T-helper 2 cell treated with Interferon-gamma antibody and Interleukin-4, amounts not matched to agents 5 μg/mL and 100 μg/mL, for 36 hours (primary cell): ENCODE data around the gene ZNF608.

Source experiments
- DNase-seq: peaks from one replicate; pipeline ENCODE4 v3.0.0; 2021; ENCODE audit warnings: low spot score
- H3K27ac Mint-ChIP-seq: one replicate; pipeline ENCODE4 v1.8.0; 2021; ENCODE audit warnings: mild to moderate bottlenecking, mixed read lengths
- H3K27me3 Mint-ChIP-seq: one replicate; pipeline ENCODE4 v1.8.0; 2021; ENCODE audit warnings: low read depth, mixed read lengths
- H3K36me3 Mint-ChIP-seq: one replicate; pipeline ENCODE4 v1.8.0; 2021; ENCODE audit warnings: low read depth, mixed read lengths
- H3K4me1 Mint-ChIP-seq: one replicate; pipeline ENCODE4 v1.8.0; 2021; ENCODE audit warnings: low read depth, mixed read lengths
- H3K4me3 Mint-ChIP-seq: one replicate; pipeline ENCODE4 v1.8.0; 2022; ENCODE audit warnings: mild to moderate bottlenecking, moderate library complexity, mixed read lengths
- H3K9me3 Mint-ChIP-seq: one replicate; pipeline ENCODE4 v1.8.0; 2021; ENCODE audit warnings: mixed read lengths

ZNF608 gene

DNA sequence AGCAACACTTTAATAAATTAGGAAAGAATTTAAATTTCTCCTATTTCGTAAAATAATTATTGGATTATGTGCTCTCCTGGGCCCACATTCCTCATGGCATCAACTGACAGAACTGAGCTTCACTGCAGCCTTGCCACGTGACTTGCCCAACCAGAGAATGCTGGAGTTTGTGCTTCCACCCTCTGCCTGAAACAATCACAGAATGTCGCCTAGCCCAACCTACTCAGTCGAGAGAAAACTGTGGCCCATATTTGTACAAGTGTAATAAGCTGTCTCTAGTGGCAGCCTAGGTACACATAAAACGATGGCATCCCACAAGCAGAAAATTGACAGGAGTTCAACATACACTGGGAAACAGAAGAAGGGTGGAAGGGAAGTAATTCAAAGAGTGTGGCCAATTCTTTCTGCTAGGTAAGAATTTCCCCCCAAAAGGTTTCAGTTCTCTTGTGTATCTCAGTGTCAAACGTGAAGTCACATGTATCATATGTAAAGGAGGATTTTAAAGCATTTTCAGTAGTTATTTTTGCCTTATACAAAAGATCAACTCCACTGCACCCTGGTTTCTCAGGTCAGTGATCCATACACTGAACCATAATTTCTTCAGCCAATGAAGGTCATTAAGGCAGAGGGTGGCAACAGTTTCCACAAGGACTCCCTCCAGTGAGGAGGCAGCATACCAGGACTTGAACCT lies 41.7 kb downstream of the ZNF608 start:
- no peaks in the 10 kb centered on the region for H3K4me1 Mint-ChIP-seq
- H3K27me3 Mint-ChIP-seq: no peaks in the 10 kb centered on the region
- no peak overlapping the region for H3K4me3 Mint-ChIP-seq
- H3K9me3 Mint-ChIP-seq: no peaks in the 10 kb centered on the region
- H3K27ac Mint-ChIP-seq: no peak overlapping the region
- DNase-seq: no peak
- no peaks in the 10 kb centered on the region for H3K36me3 Mint-ChIP-seq

DNA sequence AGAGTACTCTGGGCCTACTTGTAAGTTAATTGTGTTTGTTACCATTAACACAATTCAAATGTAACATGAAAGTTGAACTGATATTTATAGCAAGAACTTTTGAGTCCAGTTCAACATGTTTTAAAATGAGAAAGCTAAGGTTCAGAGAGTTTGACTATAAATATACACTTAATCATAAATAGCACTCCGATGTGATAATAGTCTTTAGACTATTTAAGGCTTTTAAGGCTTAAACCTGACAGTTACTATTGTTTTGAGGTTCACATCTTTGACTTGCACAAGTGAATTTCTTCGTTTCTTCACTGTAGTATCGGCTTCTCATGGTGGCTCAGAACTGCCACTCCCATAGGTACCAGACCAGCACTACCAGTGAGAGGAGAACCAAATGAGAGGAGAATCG lies 42.4 kb downstream of the ZNF608 start:
- no peaks in the 10 kb centered on the region for H3K9me3 Mint-ChIP-seq
- no peaks in the 10 kb centered on the region for H3K27me3 Mint-ChIP-seq
- no peak overlapping the region for H3K27ac Mint-ChIP-seq
- no peaks in the 10 kb centered on the region for H3K36me3 Mint-ChIP-seq
- no peaks in the 10 kb centered on the region for H3K4me1 Mint-ChIP-seq
- DNase-seq: no peak
- no peak overlapping the region for H3K4me3 Mint-ChIP-seq

DNA sequence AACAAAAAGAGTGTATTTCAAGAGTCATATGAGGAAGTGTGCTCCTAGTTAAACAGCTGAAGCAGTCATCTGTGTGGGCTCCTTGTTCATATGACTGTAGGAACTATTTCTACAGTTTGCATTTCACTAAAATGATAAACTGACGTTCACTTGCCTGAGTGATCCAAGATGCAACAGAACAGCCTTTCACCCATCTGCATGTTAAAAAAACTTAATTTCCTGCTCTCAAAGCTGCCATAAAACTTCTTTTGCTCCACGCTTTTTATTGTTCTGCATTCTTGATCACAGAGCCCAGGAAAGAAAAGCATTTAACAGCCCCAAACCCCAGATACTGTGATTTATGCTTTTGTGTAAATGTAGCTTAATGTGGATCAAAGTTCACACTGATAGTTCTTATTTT lies 43.9 kb downstream of the ZNF608 start:
- Mint-ChIP-seq H3K27me3 (no peaks in the 10 kb centered on the region), H3K4me1 (no peaks in the 10 kb centered on the region), H3K36me3 (no peaks in the 10 kb centered on the region), H3K4me3 (no peak overlapping the region), H3K9me3 (no peaks in the 10 kb centered on the region), H3K27ac (no peak overlapping the region)
- DNase-seq: no peak

DNA sequence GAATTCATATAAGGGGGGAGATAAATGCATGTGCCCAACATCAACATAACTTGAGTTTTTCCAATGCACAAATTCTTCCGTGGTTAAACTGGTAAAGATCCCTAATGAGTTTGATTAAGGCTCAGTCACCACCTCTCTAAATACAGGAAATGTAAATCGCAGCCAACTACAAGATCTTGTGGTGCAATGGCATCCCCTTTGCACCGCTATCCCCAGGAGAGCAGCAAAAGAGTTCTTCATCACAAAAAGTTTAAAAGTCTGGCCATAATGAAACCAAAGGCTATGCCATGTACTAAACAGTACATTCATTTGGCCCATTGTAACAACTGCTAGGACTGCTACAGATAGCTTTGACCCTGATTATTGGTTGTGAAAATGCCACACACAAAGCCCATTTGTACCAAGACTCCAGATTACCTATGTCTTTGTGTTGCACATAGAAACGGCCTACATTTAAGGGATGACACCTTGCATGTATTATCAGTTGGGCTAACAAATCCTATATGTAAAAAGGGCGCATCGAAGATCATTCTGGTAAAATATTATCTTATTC lies 44.5 kb downstream of the ZNF608 start:
- Mint-ChIP-seq H3K27me3 (no peaks in the 10 kb centered on the region), H3K27ac (no peak overlapping the region), H3K4me3 (no peak overlapping the region), H3K4me1 (no peaks in the 10 kb centered on the region), H3K36me3 (no peaks in the 10 kb centered on the region), H3K9me3 (no peaks in the 10 kb centered on the region)
- no peak for DNase-seq

DNA sequence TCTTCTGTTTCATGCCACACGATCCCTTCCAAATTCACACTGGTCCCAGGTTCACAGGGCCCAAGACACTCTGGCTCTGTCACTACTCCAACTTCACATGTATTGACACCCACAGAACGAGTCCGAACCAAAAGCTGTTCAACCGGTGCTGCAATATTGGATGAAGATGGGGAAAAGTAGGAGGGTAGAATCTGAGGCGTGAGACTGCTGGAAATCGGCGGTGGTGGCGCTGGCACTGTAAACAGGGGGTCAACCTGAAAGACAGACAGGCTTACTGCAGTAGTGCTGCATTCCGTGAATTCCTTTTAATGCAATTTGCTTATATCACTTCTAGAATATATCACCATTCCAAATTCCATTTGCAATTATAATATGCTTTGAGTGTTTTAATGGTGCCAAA lies 45.4 kb downstream of the ZNF608 start:
- Mint-ChIP-seq H3K27me3 (no peaks in the 10 kb centered on the region), H3K4me3 (no peak overlapping the region), H3K4me1 (no peaks in the 10 kb centered on the region), H3K9me3 (no peaks in the 10 kb centered on the region), H3K27ac (no peak overlapping the region), H3K36me3 (no peaks in the 10 kb centered on the region)
- DNase-seq: no peak

DNA sequence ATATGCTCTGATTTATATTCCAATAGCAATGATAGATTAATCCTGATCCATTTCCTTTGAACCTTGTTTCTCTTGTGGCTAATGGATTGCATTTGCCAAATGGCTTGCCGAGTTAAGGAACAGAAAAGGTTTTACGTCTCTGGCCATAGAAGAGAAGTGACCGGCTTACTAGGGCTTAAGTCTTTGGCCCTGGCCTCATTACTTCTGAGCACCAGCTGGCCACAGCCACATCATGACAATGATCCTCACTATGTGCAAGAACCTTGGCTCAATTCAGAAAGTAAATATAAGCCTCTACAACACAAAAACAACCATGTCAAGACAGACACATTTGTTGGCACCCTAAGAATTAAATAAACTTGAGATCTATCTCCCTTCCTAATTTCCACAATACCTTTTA lies 46.1 kb downstream of the ZNF608 start:
- no peaks in the 10 kb centered on the region for H3K4me1 Mint-ChIP-seq

DNA sequence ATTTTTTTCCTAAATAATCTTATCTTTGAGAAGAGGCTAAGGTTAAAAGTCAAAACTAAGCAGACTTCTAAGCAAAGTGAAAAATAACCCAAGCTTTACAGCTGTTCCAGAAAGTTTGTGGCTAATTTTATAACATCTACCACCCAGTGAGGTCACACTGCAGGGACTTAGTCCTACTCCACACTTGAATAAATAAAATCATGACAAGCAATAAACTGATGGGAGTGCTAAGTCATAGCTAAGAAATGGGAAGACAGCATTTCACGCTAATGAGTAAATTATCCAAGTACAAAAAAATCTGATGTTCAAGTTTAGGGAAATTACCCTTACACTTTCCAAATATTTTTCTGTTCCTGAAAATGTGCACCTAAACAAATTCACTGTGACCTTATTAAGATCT lies 47.7 kb downstream of the ZNF608 start:
- no peaks in the 10 kb centered on the region for H3K9me3 Mint-ChIP-seq
- no peaks in the 10 kb centered on the region for H3K36me3 Mint-ChIP-seq
- H3K27ac Mint-ChIP-seq: no peak overlapping the region
- no peak overlapping the region for H3K4me3 Mint-ChIP-seq
- H3K27me3 Mint-ChIP-seq: no peaks in the 10 kb centered on the region
- DNase-seq: no peak
- no peaks in the 10 kb centered on the region for H3K4me1 Mint-ChIP-seq

More for the DNA sequence above, 46.1 kb downstream of the ZNF608 start:
- no peak for DNase-seq
- H3K27ac Mint-ChIP-seq: no peak overlapping the region
- no peak overlapping the region for H3K4me3 Mint-ChIP-seq
- no peaks in the 10 kb centered on the region for H3K27me3 Mint-ChIP-seq
- no peaks in the 10 kb centered on the region for H3K9me3 Mint-ChIP-seq
- H3K36me3 Mint-ChIP-seq: no peaks in the 10 kb centered on the region

DNA sequence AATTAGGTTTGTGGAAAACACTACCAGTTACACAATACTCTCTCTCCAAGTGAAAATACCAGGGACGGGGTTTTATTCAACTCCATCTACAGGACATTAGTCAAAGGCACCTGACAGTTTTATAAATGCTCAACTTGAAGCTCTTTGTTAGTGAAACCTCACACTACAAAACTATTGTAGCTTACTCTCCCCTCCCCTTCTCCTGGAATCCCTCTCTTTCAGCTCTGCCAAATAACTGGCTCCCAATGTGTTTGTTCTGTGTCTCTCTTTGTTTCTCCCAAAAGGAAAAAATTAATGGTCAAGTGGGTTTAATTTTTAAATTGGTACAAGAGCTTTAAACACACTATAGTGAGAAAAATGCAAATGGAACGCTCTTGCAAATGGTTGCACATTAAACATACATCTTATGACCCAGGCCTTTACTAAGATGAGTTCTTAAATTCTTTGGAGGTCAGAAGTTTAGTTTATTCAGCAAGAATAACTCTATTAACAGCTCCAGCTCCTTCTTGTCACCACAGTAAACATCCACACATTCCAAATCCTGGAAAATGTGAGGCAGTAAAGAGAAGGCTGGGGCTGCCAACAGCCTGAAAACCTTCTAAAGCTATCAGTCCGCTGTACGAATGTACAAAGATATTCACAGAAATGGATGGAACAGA lies 48.4 kb downstream of the ZNF608 start:
- Mint-ChIP-seq H3K4me1 (no peaks in the 10 kb centered on the region), H3K4me3 (no peak overlapping the region), H3K36me3 (no peaks in the 10 kb centered on the region), H3K9me3 (no peaks in the 10 kb centered on the region), H3K27me3 (no peaks in the 10 kb centered on the region), H3K27ac (no peak overlapping the region)
- no peak for DNase-seq

DNA sequence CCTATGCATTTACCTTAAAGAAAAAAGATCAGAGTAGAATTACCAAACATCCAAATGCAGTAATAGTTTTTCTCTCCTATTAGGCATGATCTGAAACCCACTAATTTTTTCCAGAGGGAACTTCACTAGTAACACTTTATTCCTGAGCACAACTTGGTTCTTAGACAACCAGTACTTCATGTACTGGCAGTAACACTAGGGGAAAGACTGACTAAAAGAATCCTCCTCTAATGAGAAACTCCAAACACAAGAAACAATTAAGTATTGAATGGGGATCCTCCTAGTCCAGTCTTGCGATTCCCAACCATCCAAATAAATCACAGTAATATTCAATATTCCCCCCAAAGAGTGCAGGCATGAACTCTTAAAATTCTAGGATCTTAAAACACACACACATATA lies 48.9 kb downstream of the ZNF608 start:
- H3K27ac Mint-ChIP-seq: no peak overlapping the region
- H3K36me3 Mint-ChIP-seq: no peaks in the 10 kb centered on the region
- no peaks in the 10 kb centered on the region for H3K27me3 Mint-ChIP-seq
- H3K9me3 Mint-ChIP-seq: no peaks in the 10 kb centered on the region
- no peaks in the 10 kb centered on the region for H3K4me1 Mint-ChIP-seq
- no peak overlapping the region for H3K4me3 Mint-ChIP-seq
- DNase-seq: no peak

DNA sequence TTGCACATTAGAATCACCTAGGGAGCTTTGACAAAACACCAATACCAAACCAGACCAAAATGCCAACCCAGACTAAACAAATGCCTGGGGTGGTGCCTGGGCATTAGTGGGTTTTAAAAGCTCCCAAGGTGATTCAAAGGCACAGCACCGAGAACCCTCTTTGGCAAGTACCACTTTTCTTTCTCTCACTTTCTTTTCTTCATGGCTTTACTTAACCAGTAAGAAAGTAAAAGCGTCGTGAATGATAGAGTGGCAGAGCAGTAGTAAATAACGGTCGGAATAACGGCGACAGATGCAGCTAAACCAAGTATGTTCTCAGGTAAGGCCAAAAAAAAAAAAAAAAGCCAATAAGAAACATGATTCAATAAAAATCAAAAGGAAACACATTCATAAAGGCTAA lies 49.5 kb downstream of the ZNF608 start:
- H3K9me3 Mint-ChIP-seq: no peaks in the 10 kb centered on the region
- no peak overlapping the region for H3K27ac Mint-ChIP-seq
- no peak overlapping the region for H3K4me3 Mint-ChIP-seq
- no peaks in the 10 kb centered on the region for H3K36me3 Mint-ChIP-seq
- no peak for DNase-seq
- no peaks in the 10 kb centered on the region for H3K4me1 Mint-ChIP-seq
- no peaks in the 10 kb centered on the region for H3K27me3 Mint-ChIP-seq
